ENCODE data around the gene PEPD.

DNA sequence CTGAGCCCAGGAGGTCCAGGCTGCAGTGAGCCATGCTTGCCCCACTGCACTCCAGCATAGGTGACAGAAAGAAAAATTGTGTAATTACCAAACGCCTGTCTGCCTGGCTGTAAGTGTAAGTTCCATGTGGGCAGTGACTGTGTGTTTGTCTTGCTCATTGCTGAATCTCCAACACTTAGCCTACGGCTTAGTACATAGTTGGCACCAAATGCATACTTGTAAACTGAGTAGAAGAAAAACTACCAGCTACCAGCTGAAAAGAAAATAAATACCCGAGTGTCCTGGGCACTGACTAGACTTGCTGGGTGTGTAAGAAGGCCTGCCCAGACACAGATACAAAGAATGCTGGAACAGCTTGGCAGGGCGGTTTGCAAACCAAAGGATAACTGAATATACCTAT is 150.8 kb downstream of the PEPD start:
- TF ChIP-seq GATA2 (IDR thresholded peaks at IDR 0.05; ENCODE audit: low read depth, low read length) (no peak), GATA3 (IDR thresholded peaks at IDR 0.05; ENCODE audit: low read depth, low read length) (no peak)

Measured in SH-SY5Y (cell line).